Measurements from ENCODE around the gene NCEH1.
"Not testable (repeated sequence)": the region's sequence is repeated elsewhere in the genome, so short reads cannot be mapped to it uniquely, and the experiment has no call there.

The NCEH1 gene

GRCh38 chr3:172596394-172596706, 114.5 kb downstream of the NCEH1 start:
- no CpG with 5 or more reads among the region's 2 CpGs for WGBS (ENCODE audit: insufficient coverage, insufficient read length)
- H3K4me3 ChIP-seq (ENCODE audit: low read length): no peak overlapping the region
- no peaks in the 10 kb centered on the region for H3K27me3 ChIP-seq (ENCODE audit: control insufficient read depth, insufficient read depth, low read length)
- no peak for DNase-seq (ENCODE audit: low read depth, low spot score)
- no peaks in the 10 kb centered on the region for H3K4me1 ChIP-seq (ENCODE audit: control insufficient read depth, insufficient read depth, low read length)
- H3K9me3 ChIP-seq (ENCODE audit: control insufficient read depth, insufficient read depth, low read length): no peaks in the 10 kb centered on the region
- H3K27ac ChIP-seq (ENCODE audit: low read length): no peak overlapping the region
- no peaks in the 10 kb centered on the region for H3K36me3 ChIP-seq (ENCODE audit: control insufficient read depth, insufficient read depth, low read length)

- Histone ChIP-seq H3K27ac (ENCODE audit: low read length) (no peak overlapping the region), H3K27me3 (ENCODE audit: control insufficient read depth, insufficient read depth, low read length) (no peaks in the 10 kb centered on the region), H3K4me3 (ENCODE audit: low read length) (no peak overlapping the region), H3K9me3 (ENCODE audit: control insufficient read depth, insufficient read depth, low read length) (no peaks in the 10 kb centered on the region), H3K36me3 (ENCODE audit: control insufficient read depth, insufficient read depth, low read length) (no peaks in the 10 kb centered on the region), H3K4me1 (ENCODE audit: control insufficient read depth, insufficient read depth, low read length) (no peaks in the 10 kb centered on the region)
- no peak for DNase-seq (ENCODE audit: low read depth, low spot score)
- WGBS (ENCODE audit: insufficient coverage, insufficient read length): no CpG with 5 or more reads among the region's 7 CpGs
Measured at GRCh38 chr3:172595664-172596393, 115.0 kb downstream of the NCEH1 start.

- not testable (repeated sequence) for H3K4me3 ChIP-seq (ENCODE audit: low read length); DNase-seq (ENCODE audit: low read depth, low spot score); H3K9me3 ChIP-seq (ENCODE audit: control insufficient read depth, insufficient read depth, low read length); H3K4me1 ChIP-seq (ENCODE audit: control insufficient read depth, insufficient read depth, low read length); H3K27ac ChIP-seq (ENCODE audit: low read length); H3K27me3 ChIP-seq (ENCODE audit: control insufficient read depth, insufficient read depth, low read length); H3K36me3 ChIP-seq (ENCODE audit: control insufficient read depth, insufficient read depth, low read length)
- WGBS (ENCODE audit: insufficient coverage, insufficient read length): no CpG with 5 or more reads among the region's 11 CpGs
Measured at GRCh38 chr3:172594900-172595663, 115.8 kb downstream of the NCEH1 start.

- DNase-seq (ENCODE audit: low read depth, low spot score): no peak
- no peaks in the 10 kb centered on the region for H3K4me1 ChIP-seq (ENCODE audit: control insufficient read depth, insufficient read depth, low read length)
- H3K9me3 ChIP-seq (ENCODE audit: control insufficient read depth, insufficient read depth, low read length): no peaks in the 10 kb centered on the region
- no CpG with 5 or more reads among the region's 11 CpGs for WGBS (ENCODE audit: insufficient coverage, insufficient read length)
- H3K27me3 ChIP-seq (ENCODE audit: control insufficient read depth, insufficient read depth, low read length): no peaks in the 10 kb centered on the region
- no peak overlapping the region for H3K4me3 ChIP-seq (ENCODE audit: low read length)
- H3K27ac ChIP-seq (ENCODE audit: low read length): no peak overlapping the region
- H3K36me3 ChIP-seq (ENCODE audit: control insufficient read depth, insufficient read depth, low read length): no peaks in the 10 kb centered on the region
Measured at GRCh38 chr3:172592898-172593669, 117.8 kb downstream of the NCEH1 start.

- Histone ChIP-seq H3K4me1 (ENCODE audit: control insufficient read depth, insufficient read depth, low read length) (no peaks in the 10 kb centered on the region), H3K27ac (ENCODE audit: low read length) (no peak overlapping the region), H3K4me3 (ENCODE audit: low read length) (no peak overlapping the region), H3K9me3 (ENCODE audit: control insufficient read depth, insufficient read depth, low read length) (no peaks in the 10 kb centered on the region), H3K36me3 (ENCODE audit: control insufficient read depth, insufficient read depth, low read length) (no peaks in the 10 kb centered on the region), H3K27me3 (ENCODE audit: control insufficient read depth, insufficient read depth, low read length) (no peaks in the 10 kb centered on the region)
- no CpG with 5 or more reads among the region's 11 CpGs for WGBS (ENCODE audit: insufficient coverage, insufficient read length)
- DNase-seq (ENCODE audit: low read depth, low spot score): no peak
Measured at GRCh38 chr3:172591876-172592771, 118.7 kb downstream of the NCEH1 start.

GRCh38 chr3:172591125-172591605, 119.7 kb downstream of the NCEH1 start:
- H3K9me3 ChIP-seq (ENCODE audit: control insufficient read depth, insufficient read depth, low read length): no peaks in the 10 kb centered on the region
- no CpG with 5 or more reads among the region's 4 CpGs for WGBS (ENCODE audit: insufficient coverage, insufficient read length)
- no peaks in the 10 kb centered on the region for H3K36me3 ChIP-seq (ENCODE audit: control insufficient read depth, insufficient read depth, low read length)
- H3K27me3 ChIP-seq (ENCODE audit: control insufficient read depth, insufficient read depth, low read length): no peaks in the 10 kb centered on the region
- no peak overlapping the region for H3K4me3 ChIP-seq (ENCODE audit: low read length)
- DNase-seq (ENCODE audit: low read depth, low spot score): no peak
- no peak overlapping the region for H3K27ac ChIP-seq (ENCODE audit: low read length)
- H3K4me1 ChIP-seq (ENCODE audit: control insufficient read depth, insufficient read depth, low read length): no peaks in the 10 kb centered on the region

GRCh38 chr3:172586436-172586835, 124.4 kb downstream of the NCEH1 start:
- H3K36me3 ChIP-seq (ENCODE audit: control insufficient read depth, insufficient read depth, low read length): no peaks in the 10 kb centered on the region
- DNase-seq (ENCODE audit: low read depth, low spot score): no peak
- H3K27me3 ChIP-seq (ENCODE audit: control insufficient read depth, insufficient read depth, low read length): no peaks in the 10 kb centered on the region
- no peaks in the 10 kb centered on the region for H3K4me1 ChIP-seq (ENCODE audit: control insufficient read depth, insufficient read depth, low read length)
- no peaks in the 10 kb centered on the region for H3K9me3 ChIP-seq (ENCODE audit: control insufficient read depth, insufficient read depth, low read length)
- no peak overlapping the region for H3K27ac ChIP-seq (ENCODE audit: low read length)
- H3K4me3 ChIP-seq (ENCODE audit: low read length): no peak overlapping the region

GRCh38 chr3:172585954-172586353, 124.9 kb downstream of the NCEH1 start:
- H3K4me1 ChIP-seq (ENCODE audit: control insufficient read depth, insufficient read depth, low read length): no peaks in the 10 kb centered on the region

GRCh38 chr3:172582712-172583111, 128.2 kb downstream of the NCEH1 start:
- WGBS (ENCODE audit: insufficient coverage, insufficient read length): no CpG with 5 or more reads among the region's 1 CpG
- no peak for DNase-seq (ENCODE audit: low read depth, low spot score)

More at GRCh38 chr3:172585954-172586353, 124.9 kb downstream of the NCEH1 start:
- H3K4me3 ChIP-seq (ENCODE audit: low read length): no peak overlapping the region
- DNase-seq (ENCODE audit: low read depth, low spot score): no peak
- no peaks in the 10 kb centered on the region for H3K27me3 ChIP-seq (ENCODE audit: control insufficient read depth, insufficient read depth, low read length)
- WGBS (ENCODE audit: insufficient coverage, insufficient read length): no CpG with 5 or more reads among the region's 4 CpGs
- H3K9me3 ChIP-seq (ENCODE audit: control insufficient read depth, insufficient read depth, low read length): no peaks in the 10 kb centered on the region
- no peak overlapping the region for H3K27ac ChIP-seq (ENCODE audit: low read length)
- H3K36me3 ChIP-seq (ENCODE audit: control insufficient read depth, insufficient read depth, low read length): no peaks in the 10 kb centered on the region

GRCh38 chr3:172581757-172582166, 129.1 kb downstream of the NCEH1 start:
- no peak overlapping the region for H3K27ac ChIP-seq (ENCODE audit: low read length)
- H3K4me1 ChIP-seq (ENCODE audit: control insufficient read depth, insufficient read depth, low read length): no peaks in the 10 kb centered on the region

More at GRCh38 chr3:172582712-172583111, 128.2 kb downstream of the NCEH1 start:
- no peaks in the 10 kb centered on the region for H3K36me3 ChIP-seq (ENCODE audit: control insufficient read depth, insufficient read depth, low read length)
- H3K4me1 ChIP-seq (ENCODE audit: control insufficient read depth, insufficient read depth, low read length): no peaks in the 10 kb centered on the region
- no peak overlapping the region for H3K27ac ChIP-seq (ENCODE audit: low read length)
- H3K4me3 ChIP-seq (ENCODE audit: low read length): no peak overlapping the region
- no peaks in the 10 kb centered on the region for H3K9me3 ChIP-seq (ENCODE audit: control insufficient read depth, insufficient read depth, low read length)
- no peaks in the 10 kb centered on the region for H3K27me3 ChIP-seq (ENCODE audit: control insufficient read depth, insufficient read depth, low read length)

More at GRCh38 chr3:172581757-172582166, 129.1 kb downstream of the NCEH1 start:
- Histone ChIP-seq H3K9me3 (ENCODE audit: control insufficient read depth, insufficient read depth, low read length) (no peaks in the 10 kb centered on the region), H3K4me3 (ENCODE audit: low read length) (no peak overlapping the region), H3K36me3 (ENCODE audit: control insufficient read depth, insufficient read depth, low read length) (no peaks in the 10 kb centered on the region), H3K27me3 (ENCODE audit: control insufficient read depth, insufficient read depth, low read length) (no peaks in the 10 kb centered on the region)
- no peak for DNase-seq (ENCODE audit: low read depth, low spot score)

All from iPS DF 6.9 (cell line).